Transverse colon (tissue), 4 donors: ENCODE measurements around the gene TMEM269. TPM values are rescaled to one million over a fixed set of nuclear protein-coding genes. Genes with fewer than 3 reads are reported as not detected.

ENCODE experiments used
- DNase-seq: peaks from one replicate; pipeline ENCODE4 v3.0.0-alpha.2; 2019
- H3K27ac ChIP-seq, 4 donors: fragments of 200-600 bp; sonication (generic); 2 replicates each; pipeline ENCODE4 v1.5.1; 2016 to 2018; ENCODE audit warnings: inconsistent platforms in 4 of 4
- H3K27me3 ChIP-seq: fragments of 200-600 bp; sonication (generic); 2 replicates; pipeline ENCODE4 v1.5.1; 2017; ENCODE audit warnings: inconsistent platforms
- H3K36me3 ChIP-seq, 4 donors: fragments of 200-600 bp; sonication (generic); 2 replicates each; pipeline ENCODE4 v1.5.1; 2017 to 2019; ENCODE audit warnings: inconsistent platforms in 4 of 4
- H3K4me1 ChIP-seq, 4 donors: fragments of 200-600 bp; sonication (generic); 2 replicates each; pipeline ENCODE4 v1.5.1; 2017 to 2020; ENCODE audit warnings: inconsistent platforms in 4 of 4
- H3K4me3 ChIP-seq, 4 donors: fragments of 200-600 bp; sonication (generic); 1 replicate in 1 of 4; 2 replicates in 3 of 4; pipeline versions ENCODE4 v1.5.1 to v1.6.1; 2017 to 2019; ENCODE audit warnings: inconsistent platforms in 4 of 4
- H3K9me3 ChIP-seq, 2 donors: fragments of 200-600 bp; sonication (generic); 2 replicates each; pipeline ENCODE4 v1.5.1; 2017 to 2019; ENCODE audit warnings: inconsistent platforms in 2 of 2
- EP300 ChIP-seq: sonication (generic); formaldehyde crosslinking; IDR thresholded peaks from one replicate; pipeline ENCODE4 v1.6.1; 2017; ENCODE audit warnings: antibody characterized with exemption, low read depth
- POLR2A ChIP-seq: fragments of 450-650 bp; IDR thresholded peaks from one replicate; pipeline ENCODE4 v1.6.1; 2016; ENCODE audit warnings: antibody characterized with exemption, mild to moderate bottlenecking, moderate library complexity
- POLR2AphosphoS5 ChIP-seq, 3 donors: sonication (generic); formaldehyde crosslinking; IDR thresholded peaks; one replicate each; pipeline ENCODE4 v1.6.1; 2016; ENCODE audit warnings: antibody characterized with exemption in 3 of 3
- WGBS, 2 donors: methylation state at CpG; one replicate each; pipeline ENCODE4 v1.1.5; 2018; ENCODE audit warnings: low coverage in 1 of 2; 5-methylcytosine and 5-hydroxymethylcytosine counted together
- in situ Hi-C, 4 donors: fragments of 200-750 bp; cut with MboI; loops; one replicate each; pipeline versions ENCODE4 v1.15.0 to v1.15.1; 2017; ENCODE audit warnings: low sequenced_read_pairs in 3 of 4, low pct_ligation_motif_present in 1 of 4, low pct_unique_long_range_greater_than_20kb in 1 of 4
- intact Hi-C: fragments of 100-400 bp; cut with DNase I; formaldehyde crosslinking; loops from one replicate; pipeline ENCODE4 v1.15.1; 2023; ENCODE audit warnings: low total_unique reads
- total RNA-seq, 4 donors: library from RNA; depleted of rRNA; stranded (reverse); fragments of >200 nt; gene quantifications; one replicate each; pipeline ENCODE4 v1.1.0, GENCODE V29; 2016
- TF ChIP-seq, protein P1 (sequence below), 5 experiments: fragments of 200-600 bp in 3 of 5; fragments of 450-650 bp in 2 of 5; sonication (generic) in 3 of 5; IDR thresholded peaks; 1 replicate in 2 of 5; 2 replicates in 3 of 5; pipeline ENCODE4 v1.5.1; 2016 to 2017; ENCODE audit warnings: antibody characterized with exemption in 5 of 5, inconsistent platforms in 3 of 5, mild to moderate bottlenecking in 2 of 5, moderate library complexity in 1 of 5

The TMEM269 gene
- total RNA-seq, 4 donors from 2014 or later = 0.37 TPM; not detected in 3

DNA sequence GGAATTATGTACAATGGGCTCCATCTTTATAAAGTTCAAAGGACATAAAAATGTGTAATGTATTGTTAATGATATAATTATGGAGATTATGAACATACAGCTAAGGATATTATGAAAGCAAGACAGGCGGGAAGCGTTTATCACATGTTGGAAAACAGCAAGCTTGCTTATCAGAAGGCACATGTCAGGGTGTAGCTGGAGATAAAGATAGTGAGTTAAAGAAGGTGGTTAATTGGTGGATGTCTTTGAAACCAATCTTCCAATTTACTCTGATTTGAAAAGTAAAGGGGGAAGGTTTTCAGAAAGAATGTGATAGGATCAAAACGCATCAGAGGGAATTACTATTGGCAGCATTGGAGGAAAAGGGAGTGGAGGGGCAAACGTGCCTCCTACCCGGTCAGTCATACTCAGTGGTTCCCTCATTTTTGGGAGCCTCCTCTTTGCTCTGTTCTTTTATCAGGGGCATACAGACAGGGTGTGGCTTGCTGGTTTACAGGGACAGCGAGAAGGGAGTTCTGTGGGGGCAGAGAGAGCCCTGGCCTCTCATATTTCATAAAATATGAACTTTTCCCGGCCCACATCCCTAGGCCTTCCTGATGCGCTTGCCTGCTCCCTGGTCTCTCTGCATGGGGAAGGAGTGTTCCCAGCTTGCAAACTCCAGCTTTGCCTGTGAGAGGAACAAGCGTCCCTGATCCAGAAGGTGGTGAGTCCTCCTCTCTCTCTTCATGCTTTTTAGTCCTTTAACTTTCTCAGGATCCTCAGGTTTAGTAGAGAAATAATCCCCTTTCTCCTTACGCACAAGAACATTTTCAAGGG, 40.5 kb downstream of the TMEM269 start:
- intact Hi-C loops = no loop called here
- no peak overlapping the region for H3K4me3 ChIP-seq
- TF ChIP-seq POLR2AphosphoS5 (IDR thresholded peaks at IDR 0.05) (no peak), EP300 (no peak), POLR2A (no peak)
- TF ChIP-seq, protein P1, sequence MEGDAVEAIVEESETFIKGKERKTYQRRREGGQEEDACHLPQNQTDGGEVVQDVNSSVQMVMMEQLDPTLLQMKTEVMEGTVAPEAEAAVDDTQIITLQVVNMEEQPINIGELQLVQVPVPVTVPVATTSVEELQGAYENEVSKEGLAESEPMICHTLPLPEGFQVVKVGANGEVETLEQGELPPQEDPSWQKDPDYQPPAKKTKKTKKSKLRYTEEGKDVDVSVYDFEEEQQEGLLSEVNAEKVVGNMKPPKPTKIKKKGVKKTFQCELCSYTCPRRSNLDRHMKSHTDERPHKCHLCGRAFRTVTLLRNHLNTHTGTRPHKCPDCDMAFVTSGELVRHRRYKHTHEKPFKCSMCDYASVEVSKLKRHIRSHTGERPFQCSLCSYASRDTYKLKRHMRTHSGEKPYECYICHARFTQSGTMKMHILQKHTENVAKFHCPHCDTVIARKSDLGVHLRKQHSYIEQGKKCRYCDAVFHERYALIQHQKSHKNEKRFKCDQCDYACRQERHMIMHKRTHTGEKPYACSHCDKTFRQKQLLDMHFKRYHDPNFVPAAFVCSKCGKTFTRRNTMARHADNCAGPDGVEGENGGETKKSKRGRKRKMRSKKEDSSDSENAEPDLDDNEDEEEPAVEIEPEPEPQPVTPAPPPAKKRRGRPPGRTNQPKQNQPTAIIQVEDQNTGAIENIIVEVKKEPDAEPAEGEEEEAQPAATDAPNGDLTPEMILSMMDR (IDR thresholded peaks at IDR 0.05) = no peak
- no peak for DNase-seq
- H3K36me3 ChIP-seq = no peaks in the 10 kb centered on the region
- H3K4me1 ChIP-seq = peaks cover 0 to 8% (median 0%) of the 10 kb centered on the region in 4 donors
- WGBS, 2 donors = 79 to 81% methylated on average over 7 to 10 of the region's 10 CpGs
- H3K9me3 ChIP-seq = no peaks in the 10 kb centered on the region
- H3K27ac ChIP-seq = no peak overlapping the region
- in situ Hi-C loops = no loop called here
- no peaks in the 10 kb centered on the region for H3K27me3 ChIP-seq

DNA sequence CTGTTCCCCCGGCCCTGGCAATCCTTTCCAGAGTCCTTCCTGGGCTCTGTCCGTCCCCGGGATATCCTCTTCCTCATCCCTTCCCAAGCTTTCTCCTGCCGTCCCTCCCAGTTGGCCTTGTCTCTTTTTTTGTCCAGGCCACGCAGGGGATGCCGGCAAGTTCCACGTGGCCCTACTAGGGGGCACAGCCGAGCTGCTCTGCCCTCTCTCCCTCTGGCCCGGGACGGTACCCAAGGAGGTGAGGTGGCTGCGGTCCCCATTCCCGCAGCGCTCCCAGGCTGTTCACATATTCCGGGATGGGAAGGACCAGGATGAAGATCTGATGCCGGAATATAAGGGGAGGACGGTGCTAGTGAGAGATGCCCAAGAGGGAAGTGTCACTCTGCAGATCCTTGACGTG, 45.8 kb downstream of the TMEM269 start:
- Histone ChIP-seq H3K27me3 (no peaks in the 10 kb centered on the region), H3K4me3 (no peak overlapping the region), H3K36me3 (no peaks in the 10 kb centered on the region), H3K27ac (no peak overlapping the region), H3K4me1 (no peaks in the 10 kb centered on the region), H3K9me3 (no peaks in the 10 kb centered on the region)
- 92% methylated on average over 17 of the region's 17 CpGs; no CpG with 5 or more reads in 1 of the 2 donors for WGBS, 2 donors
- no peak for DNase-seq
- intact Hi-C loops (no loop called here), in situ Hi-C loops (no loop called here)
- TF ChIP-seq POLR2AphosphoS5 (IDR thresholded peaks at IDR 0.05) = no peak

DNA sequence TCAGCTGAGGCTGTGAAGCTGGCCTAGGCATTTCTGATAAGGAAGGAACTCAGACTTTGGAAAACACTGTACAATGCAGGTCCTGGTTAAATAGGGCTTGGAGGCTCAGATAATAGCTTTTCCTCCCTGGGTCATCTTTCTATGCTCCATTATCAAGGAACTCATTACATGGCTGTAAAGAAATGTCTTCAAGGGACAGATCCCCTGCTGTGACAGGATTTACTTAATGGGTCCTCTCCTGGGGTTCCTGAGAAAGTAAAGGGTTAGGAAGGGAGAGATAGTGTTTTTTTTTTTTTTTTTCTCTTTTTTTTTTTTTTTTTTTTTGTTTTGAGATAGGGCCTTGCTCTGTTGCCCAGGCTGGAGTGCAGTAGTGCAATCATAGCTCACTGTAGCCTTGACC, 46.5 kb downstream of the TMEM269 start:
- TF ChIP-seq POLR2AphosphoS5 (IDR thresholded peaks at IDR 0.05) = no peak
- TF ChIP-seq POLR2A = no peak
- TF ChIP-seq EP300 = no peak
- TF ChIP-seq, protein P1 (IDR thresholded peaks at IDR 0.05) = no peak
- in situ Hi-C loops = no loop called here
- Histone ChIP-seq H3K27me3 (no peaks in the 10 kb centered on the region), H3K4me1 (no peaks in the 10 kb centered on the region), H3K36me3 (no peaks in the 10 kb centered on the region), H3K4me3 (no peak overlapping the region), H3K27ac (no peak overlapping the region), H3K9me3 (no peaks in the 10 kb centered on the region)
- intact Hi-C loops = no loop called here
- DNase-seq = no peak

DNA sequence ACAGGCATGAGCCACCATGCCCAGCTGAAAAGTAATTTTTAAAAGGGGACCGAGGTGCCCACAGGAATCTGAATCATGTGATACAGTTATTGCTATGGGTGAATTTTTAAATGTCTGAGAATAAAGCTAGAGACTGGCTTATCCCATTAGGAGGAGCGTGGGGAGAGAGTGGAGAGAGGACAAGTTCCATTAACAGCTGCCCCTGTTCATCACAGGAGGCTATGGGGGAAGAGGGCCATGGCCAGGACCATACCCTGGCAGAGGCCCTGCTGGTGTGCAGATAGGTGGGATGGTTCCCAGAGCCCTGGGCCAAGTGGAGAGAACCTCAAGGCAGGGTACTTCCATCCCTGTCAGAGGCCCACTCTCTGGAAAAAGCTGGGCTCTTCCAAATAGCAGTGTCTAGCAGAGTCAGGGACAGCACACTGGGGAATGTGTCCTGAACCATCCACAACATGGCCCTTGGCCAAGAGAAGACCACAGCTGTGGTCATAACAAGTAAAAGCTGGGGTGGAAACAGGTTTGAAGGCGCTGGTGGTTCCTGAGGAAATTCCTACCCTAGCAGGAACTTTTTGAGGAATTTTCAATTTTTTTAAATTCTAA, 48.0 kb downstream of the TMEM269 start:
- 93 to 100% methylated on average over 1 to 3 of the region's 3 CpGs for WGBS, 2 donors
- TF ChIP-seq POLR2A (no peak), EP300 (no peak), POLR2AphosphoS5 (IDR thresholded peaks at IDR 0.05) (no peak)
- TF ChIP-seq, protein P1 (IDR thresholded peaks at IDR 0.05) = no peak
- in situ Hi-C loops = no loop called here

More for the DNA sequence above, 48.0 kb downstream of the TMEM269 start:
- Histone ChIP-seq H3K4me3 (no peak overlapping the region), H3K27ac (no peak overlapping the region), H3K27me3 (no peaks in the 10 kb centered on the region), H3K36me3 (no peaks in the 10 kb centered on the region), H3K9me3 (no peaks in the 10 kb centered on the region), H3K4me1 (no peaks in the 10 kb centered on the region)
- intact Hi-C loops = no loop called here
- no peak for DNase-seq
